Adrenal gland (tissue), 12 donors: ENCODE results near the gene AGAP1. TPM values are rescaled to one million over a fixed set of nuclear protein-coding genes. Genes with fewer than 3 reads are reported as not detected.

ENCODE experiments used
- DNase-seq, 7 donors: peaks; one replicate each; pipeline ENCODE4 v3.0.0-alpha.2; 2019 to 2020
- H3K27ac ChIP-seq, 5 donors: fragments of 200-600 bp; sonication (generic) in 4 of 5; 1 replicate in 3 of 5; 2 replicates in 2 of 5; pipeline versions ENCODE4 v1.5.1 to v1.8.0; 2016 to 2020; ENCODE audit warnings: mild to moderate bottlenecking in 1 of 5
- H3K27me3 ChIP-seq: fragments of 200-600 bp; 2 replicates; pipeline ENCODE4 v1.8.0; 2021
- H3K36me3 ChIP-seq, 2 donors: fragments of 200-600 bp; replicated peaks in 1 of 2; 1 replicate in 1 of 2; 2 replicates in 1 of 2; pipeline versions ENCODE4 v1.5.1 to v1.8.0; 2018 to 2022
- H3K4me1 ChIP-seq, 2 donors: fragments of 200-600 bp; replicated peaks in 1 of 2; 1 replicate in 1 of 2; 2 replicates in 1 of 2; pipeline versions ENCODE4 v1.5.1 to v1.8.0; 2018 to 2021
- H3K4me3 ChIP-seq, 4 donors: fragments of 200-600 bp; sonication (generic) in 3 of 4; one replicate each; pipeline ENCODE4 v1.5.1; 2016 to 2018
- H3K9me3 ChIP-seq, 3 donors: fragments of 200-600 bp; sonication (generic) in 1 of 3; replicated peaks in 1 of 3; 1 replicate in 2 of 3; 2 replicates in 1 of 3; pipeline versions ENCODE4 v1.5.1 to v1.8.0; 2016 to 2021
- CTCF ChIP-seq, 6 experiments: fragments of 450-650 bp in 4 of 6; fragments of 200-600 bp in 2 of 6; sonication (generic) in 1 of 6; IDR thresholded peaks; 1 replicate in 5 of 6; 2 replicates in 1 of 6; pipeline versions ENCODE4 v1.5.1 to v1.8.0; 2016 to 2021; ENCODE audit warnings: antibody characterized with exemption in 6 of 6, mild to moderate bottlenecking in 2 of 6, moderate library complexity in 1 of 6
- POLR2A ChIP-seq, 2 donors: fragments of 450-650 bp; IDR thresholded peaks; one replicate each; pipeline ENCODE4 v1.6.1; 2017; ENCODE audit warnings: antibody characterized with exemption in 2 of 2, mild to moderate bottlenecking in 2 of 2, moderate library complexity in 1 of 2
- WGBS, 4 donors: extraction: QIAGEN DNeasy Blood & Tissue Kit in 2 of 4; methylation state at CpG; one replicate each; pipeline versions ENCODE4 v1.1.5 to v1.1.7; 2013 to 2017; 5-methylcytosine and 5-hydroxymethylcytosine counted together
- intact Hi-C, 2 donors: fragments of 100-400 bp; cut with DNase I; formaldehyde crosslinking; loops; one replicate each; pipeline versions ENCODE4 v1.14.1 to v1.15.0; 2022 to 2023
- polyA plus RNA-seq, 3 donors: library from polyadenylated mRNA; stranded (reverse); fragments of 200-250 nt in 2 of 3; fragments of 350-450 nt in 1 of 3; fragmentation: Illumina TruSeq in 1 of 3; extraction: RNeasy Lipid Tissue Mini Kit (QIAGEN cat#74804) in 1 of 3; gene quantifications; one replicate each; pipeline ENCODE4 v1.2.3, GENCODE V29; 2013 to 2014
- total RNA-seq, 9 donors: library from RNA; depleted of rRNA in 4 of 9; stranded (reverse); fragments of >200 nt in 4 of 9; fragments of 120-200 nt in 1 of 9; fragmentation: NEBNext Ultra II Directional in 1 of 9; extraction: Animal tissue kit (Norgen Biotek cat#: 25700) in 1 of 9; gene quantifications; one replicate each; pipeline versions ENCODE4 v1.1.0 to v1.2.4, GENCODE V29; 2013 to 2023
- donor health status: healthy with polysubstance abuse.
- donor health status: Bipolar disorder and iron deficiency.
- donor health status: DM: yes; HTN: yes; CAD: no.
- donor health status: DM: no; HTN: no; CAD: no.
- donor health status: DM: no; HTN: no; CAD: no.
- donor health status: DM: yes; HTN: yes; CAD: no.

Gene AGAP1
- total and polyA plus RNA-seq, 12 donors, result 5.3 to 29.6 (median 17.7) TPM

DNA sequence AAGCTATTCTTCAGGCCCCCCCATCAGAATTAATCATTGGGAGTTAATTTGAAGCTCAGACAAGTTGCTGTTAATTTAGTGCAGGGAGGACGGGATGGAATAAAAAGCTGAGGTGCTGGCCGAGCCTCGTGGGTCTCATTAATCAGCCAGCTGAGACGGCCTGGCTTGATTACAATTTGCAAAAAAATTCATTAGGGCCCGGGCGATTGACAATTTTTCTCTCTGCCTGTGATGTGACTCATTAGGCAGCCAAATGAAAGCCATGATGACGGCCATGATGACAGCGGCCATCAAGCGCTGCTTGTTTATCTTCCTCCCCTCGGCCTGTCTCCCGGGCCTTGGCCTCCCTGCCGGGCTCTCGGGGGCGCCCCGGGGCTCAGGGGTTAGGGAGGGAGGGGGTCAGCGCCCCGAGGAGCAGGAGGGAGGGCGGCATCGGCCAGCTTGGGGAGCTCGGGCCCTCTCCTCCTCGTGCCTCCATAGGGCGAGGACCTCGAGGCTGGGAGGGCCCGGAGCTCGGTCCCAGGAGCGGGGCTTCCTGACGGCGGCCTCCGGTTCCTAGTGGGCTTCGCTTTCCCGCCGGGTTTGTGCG lies 669.1 kb downstream of the AGAP1 start:
- no peak for TF ChIP-seq CTCF (IDR thresholded peaks at IDR 0.05)
- TF ChIP-seq POLR2A (IDR thresholded peaks at IDR 0.05), result no peak
- no peaks in the 10 kb centered on the region for H3K9me3 ChIP-seq
- DNase-seq, result no peak
- H3K27ac ChIP-seq, result no peak overlapping the region
- WGBS, 4 donors, result 20 to 39% (median 30%) methylated on average over 10 to 33 of the region's 33 CpGs
- peaks cover 11 to 36% of the 10 kb centered on the region in 2 donors for H3K4me1 ChIP-seq
- no peak overlapping the region for H3K4me3 ChIP-seq
- no peaks in the 10 kb centered on the region for H3K36me3 ChIP-seq
- intact Hi-C loops, result no loop called here
- peaks cover 88% of the 10 kb centered on the region for H3K27me3 ChIP-seq

- WGBS, 4 donors, result 5 to 8% (median 8%) methylated on average over 7 to 59 of the region's 59 CpGs
- Histone ChIP-seq H3K9me3 (no peaks in the 10 kb centered on the region), H3K4me3 (peak overlapping the region in 1 of 4 donors; percentile 11), H3K36me3 (no peaks in the 10 kb centered on the region), H3K27me3 (peaks cover 95% of the 10 kb centered on the region), H3K4me1 (peaks cover 13 to 36% of the 10 kb centered on the region in 2 donors), H3K27ac (no peak overlapping the region)
- DNase-seq, result no peak
- TF ChIP-seq POLR2A (IDR thresholded peaks at IDR 0.05) (no peak), CTCF (IDR thresholded peaks at IDR 0.05) (no peak)
- intact Hi-C loops, result no loop called here
These were observed 669.8 kb downstream of the AGAP1 start for GRCh38 chr2:236163471-236164200.

DNA sequence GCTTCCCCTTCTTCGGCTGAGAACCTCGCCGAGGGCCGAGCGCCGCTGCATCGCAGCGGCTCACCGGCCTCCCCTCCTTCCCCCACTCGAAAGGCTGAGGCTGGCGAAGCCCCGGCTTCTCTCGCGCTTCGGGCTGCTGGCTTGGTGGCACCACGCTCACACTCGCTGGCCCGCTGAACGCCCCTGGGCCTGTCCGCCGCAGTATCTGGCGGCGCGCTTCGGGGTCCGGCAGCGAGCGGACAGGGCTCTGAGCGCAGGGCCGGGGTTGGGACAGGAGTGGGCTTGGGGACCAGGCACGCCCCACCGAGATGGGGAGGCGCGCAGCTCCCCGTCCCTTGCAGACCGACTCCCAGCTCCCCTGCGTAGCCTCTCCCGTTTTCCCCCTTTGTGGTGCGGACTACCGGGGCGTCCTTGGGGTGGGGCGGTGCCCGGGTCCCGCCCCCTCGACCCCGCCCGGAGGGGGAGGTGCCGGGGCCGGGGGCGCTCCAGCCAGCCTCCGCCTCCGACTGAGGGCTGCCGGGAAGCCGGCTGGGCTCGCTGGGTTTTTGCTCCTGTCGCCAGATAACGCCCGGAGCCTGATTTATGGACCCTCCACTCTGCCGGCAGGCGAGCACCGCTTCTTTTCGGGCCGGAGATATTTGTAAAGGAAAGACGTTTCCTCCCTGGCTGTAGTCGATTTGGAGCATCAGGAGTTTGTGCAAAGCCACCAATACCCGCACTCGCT lies 670.5 kb downstream of the AGAP1 start:
- TF ChIP-seq CTCF (IDR thresholded peaks at IDR 0.05) (no peak), POLR2A (IDR thresholded peaks at IDR 0.05) (no peak)
- H3K27ac ChIP-seq, result no peak overlapping the region
- no peak for DNase-seq
- peaks cover 13 to 36% of the 10 kb centered on the region in 2 donors for H3K4me1 ChIP-seq
- intact Hi-C loops, result no loop called here
- H3K27me3 ChIP-seq, result peaks cover 96% of the 10 kb centered on the region
- WGBS, 4 donors, result 2 to 3% (median 3%) methylated on average over 17 to 67 of the region's 67 CpGs
- no peaks in the 10 kb centered on the region for H3K36me3 ChIP-seq
- H3K4me3 ChIP-seq, result peak overlapping the region in 1 of 4 donors; percentile 11
- no peaks in the 10 kb centered on the region for H3K9me3 ChIP-seq
